ENCODE data around the gene CPNE5.

DNA sequence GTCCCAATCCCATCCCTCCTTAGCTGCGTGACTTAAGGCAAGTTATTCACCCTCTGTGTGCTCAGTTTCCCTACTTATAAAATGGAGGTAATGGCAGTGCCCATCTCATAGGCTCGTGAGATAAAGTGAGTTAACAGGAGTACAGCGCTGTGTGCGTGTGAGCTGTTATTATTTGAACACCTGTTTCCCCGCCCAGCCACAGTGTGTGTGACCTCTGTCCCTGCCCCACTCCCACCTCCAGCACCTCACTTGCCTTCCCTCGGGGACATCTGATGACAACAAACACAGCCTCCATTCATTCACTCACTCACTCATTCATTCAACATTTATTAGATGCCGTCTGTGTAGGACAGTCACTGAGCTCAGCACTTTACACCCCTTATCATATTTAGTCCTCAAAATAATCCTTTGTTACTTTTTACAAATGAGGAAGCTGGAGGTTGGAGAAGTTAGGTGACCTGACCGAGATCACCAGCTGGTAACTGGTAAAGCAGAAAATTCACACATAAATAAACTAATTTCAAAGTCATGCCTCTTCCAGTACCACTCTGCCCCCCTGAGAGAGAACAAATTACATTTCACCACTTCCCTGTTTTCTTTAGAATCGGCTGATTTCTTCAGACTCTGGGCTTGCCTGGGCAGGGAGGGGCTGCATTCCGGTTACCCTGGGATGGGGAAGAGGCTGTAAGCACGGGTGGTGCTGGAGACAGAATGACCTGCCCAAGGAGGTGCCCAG lies 58.6 kb downstream of the CPNE5 start:
- TF ChIP-seq, protein P1, sequence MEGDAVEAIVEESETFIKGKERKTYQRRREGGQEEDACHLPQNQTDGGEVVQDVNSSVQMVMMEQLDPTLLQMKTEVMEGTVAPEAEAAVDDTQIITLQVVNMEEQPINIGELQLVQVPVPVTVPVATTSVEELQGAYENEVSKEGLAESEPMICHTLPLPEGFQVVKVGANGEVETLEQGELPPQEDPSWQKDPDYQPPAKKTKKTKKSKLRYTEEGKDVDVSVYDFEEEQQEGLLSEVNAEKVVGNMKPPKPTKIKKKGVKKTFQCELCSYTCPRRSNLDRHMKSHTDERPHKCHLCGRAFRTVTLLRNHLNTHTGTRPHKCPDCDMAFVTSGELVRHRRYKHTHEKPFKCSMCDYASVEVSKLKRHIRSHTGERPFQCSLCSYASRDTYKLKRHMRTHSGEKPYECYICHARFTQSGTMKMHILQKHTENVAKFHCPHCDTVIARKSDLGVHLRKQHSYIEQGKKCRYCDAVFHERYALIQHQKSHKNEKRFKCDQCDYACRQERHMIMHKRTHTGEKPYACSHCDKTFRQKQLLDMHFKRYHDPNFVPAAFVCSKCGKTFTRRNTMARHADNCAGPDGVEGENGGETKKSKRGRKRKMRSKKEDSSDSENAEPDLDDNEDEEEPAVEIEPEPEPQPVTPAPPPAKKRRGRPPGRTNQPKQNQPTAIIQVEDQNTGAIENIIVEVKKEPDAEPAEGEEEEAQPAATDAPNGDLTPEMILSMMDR (IDR thresholded peaks at IDR 0.05) = no peak
- no peak for TF ChIP-seq POLR2AphosphoS5 (IDR thresholded peaks at IDR 0.05)

Measured in prostate gland (tissue), 2 donors.